T47D (cell line): Measurements from ENCODE around the gene MN1.

Experiments used
- DNase-seq, 2 experiments: peaks; one replicate each; pipeline versions ENCODE4 v3.0.0 to v3.0.0-alpha.2; 2011 to 2012; ENCODE audit warnings: low read depth in 1 of 2, low spot score in 1 of 2
- JUND ChIP-seq: IDR thresholded peaks from 2 replicates; pipeline ENCODE4 v1.6.1; 2012; ENCODE audit warnings: low read depth
- in situ Hi-C: cut with HindIII; loops from 2 replicates; pipeline ENCODE4 v1.10.0; 2016; ENCODE audit warnings: low sequenced_read_pairs, low pct_unique_long_range_greater_than_20kb

Gene MN1

GRCh38 chr22:27815826-27816530 is 14.4 kb upstream of the MN1 start:
- TF ChIP-seq JUND: no peak
- in situ Hi-C loops: no loop called here
- DNase-seq: no peak

- in situ Hi-C loops: no loop called here
- no peak for TF ChIP-seq JUND
- no peak for DNase-seq
These were observed 13.4 kb upstream of the MN1 start for GRCh38 chr22:27814993-27815392.

- in situ Hi-C loops: no loop called here
- DNase-seq: no peak
- no peak for TF ChIP-seq JUND
These were observed 10.2 kb upstream of the MN1 start for GRCh38 chr22:27811778-27812177.

GRCh38 chr22:27810609-27811151 is 9.1 kb upstream of the MN1 start:
- DNase-seq: no peak

GRCh38 chr22:27809700-27810608 is 8.4 kb upstream of the MN1 start:
- in situ Hi-C loops: no loop called here
- no peak for DNase-seq
- no peak for TF ChIP-seq JUND

More at GRCh38 chr22:27810609-27811151, 9.1 kb upstream of the MN1 start:
- TF ChIP-seq JUND: no peak
- in situ Hi-C loops: no loop called here

GRCh38 chr22:27809226-27809603 is 7.7 kb upstream of the MN1 start:
- TF ChIP-seq JUND: no peak
- in situ Hi-C loops: no loop called here
- no peak for DNase-seq

- TF ChIP-seq JUND: no peak
- in situ Hi-C loops: no loop called here
- DNase-seq: no peak
These were observed 7.1 kb upstream of the MN1 start for GRCh38 chr22:27808451-27809225.

GRCh38 chr22:27805841-27806240 is 4.3 kb upstream of the MN1 start:
- in situ Hi-C loops: no loop called here
- DNase-seq: peak in 1 of 2 experiments; percentile 9
- no peak for TF ChIP-seq JUND

GRCh38 chr22:27804470-27805297 is 3.1 kb upstream of the MN1 start:
- DNase-seq: peak; percentile 46 to 60
- TF ChIP-seq JUND: no peak

GRCh38 chr22:27803841-27804415 is 2.4 kb upstream of the MN1 start:
- TF ChIP-seq JUND: no peak
- DNase-seq: no peak
- in situ Hi-C loops: no loop called here

More at GRCh38 chr22:27804470-27805297, 3.1 kb upstream of the MN1 start:
- in situ Hi-C loops: no loop called here

- no peak for DNase-seq
- TF ChIP-seq JUND: no peak
- in situ Hi-C loops: no loop called here
These were observed 954 bp upstream of the MN1 start for GRCh38 chr22:27802346-27803073.
